Panc1 (cell line): ENCODE results near the gene LINC01488.

ENCODE experiments used
- REST ChIP-seq, 2 experiments: IDR thresholded peaks; 2 replicates each; pipeline ENCODE4 v1.6.1; 2011 to 2012; ENCODE audit warnings: low read depth in 2 of 2, control low read depth in 1 of 2, low read length in 1 of 2, mild to moderate bottlenecking in 1 of 2, moderate library complexity in 1 of 2; ENCODE audit not compliant: insufficient read depth in 1 of 2
- TF ChIP-seq, protein P1 (sequence below): fragments of 450-650 bp; IDR thresholded peaks from 2 replicates; pipeline ENCODE4 v1.5.1; 2017; ENCODE audit warnings: mild to moderate bottlenecking

- TF ChIP-seq, protein P1, sequence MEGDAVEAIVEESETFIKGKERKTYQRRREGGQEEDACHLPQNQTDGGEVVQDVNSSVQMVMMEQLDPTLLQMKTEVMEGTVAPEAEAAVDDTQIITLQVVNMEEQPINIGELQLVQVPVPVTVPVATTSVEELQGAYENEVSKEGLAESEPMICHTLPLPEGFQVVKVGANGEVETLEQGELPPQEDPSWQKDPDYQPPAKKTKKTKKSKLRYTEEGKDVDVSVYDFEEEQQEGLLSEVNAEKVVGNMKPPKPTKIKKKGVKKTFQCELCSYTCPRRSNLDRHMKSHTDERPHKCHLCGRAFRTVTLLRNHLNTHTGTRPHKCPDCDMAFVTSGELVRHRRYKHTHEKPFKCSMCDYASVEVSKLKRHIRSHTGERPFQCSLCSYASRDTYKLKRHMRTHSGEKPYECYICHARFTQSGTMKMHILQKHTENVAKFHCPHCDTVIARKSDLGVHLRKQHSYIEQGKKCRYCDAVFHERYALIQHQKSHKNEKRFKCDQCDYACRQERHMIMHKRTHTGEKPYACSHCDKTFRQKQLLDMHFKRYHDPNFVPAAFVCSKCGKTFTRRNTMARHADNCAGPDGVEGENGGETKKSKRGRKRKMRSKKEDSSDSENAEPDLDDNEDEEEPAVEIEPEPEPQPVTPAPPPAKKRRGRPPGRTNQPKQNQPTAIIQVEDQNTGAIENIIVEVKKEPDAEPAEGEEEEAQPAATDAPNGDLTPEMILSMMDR = no peak
- TF ChIP-seq REST (IDR thresholded peaks at IDR 0.05; ENCODE audit: insufficient read depth in 1 of 2, low read depth in 2 of 2, low read length in 1 of 2) = no peak
Observed at GRCh38 chr11:69462106-69462951, 19.1 kb upstream of the LINC01488 start.
